ENCODE data around the gene STMN3. TPM values are rescaled to one million over a fixed set of nuclear protein-coding genes. Genes with fewer than 3 reads are reported as not detected.

STMN3 gene
- total RNA-seq, 1 donor from 2014 or later = 14.7 TPM

DNA sequence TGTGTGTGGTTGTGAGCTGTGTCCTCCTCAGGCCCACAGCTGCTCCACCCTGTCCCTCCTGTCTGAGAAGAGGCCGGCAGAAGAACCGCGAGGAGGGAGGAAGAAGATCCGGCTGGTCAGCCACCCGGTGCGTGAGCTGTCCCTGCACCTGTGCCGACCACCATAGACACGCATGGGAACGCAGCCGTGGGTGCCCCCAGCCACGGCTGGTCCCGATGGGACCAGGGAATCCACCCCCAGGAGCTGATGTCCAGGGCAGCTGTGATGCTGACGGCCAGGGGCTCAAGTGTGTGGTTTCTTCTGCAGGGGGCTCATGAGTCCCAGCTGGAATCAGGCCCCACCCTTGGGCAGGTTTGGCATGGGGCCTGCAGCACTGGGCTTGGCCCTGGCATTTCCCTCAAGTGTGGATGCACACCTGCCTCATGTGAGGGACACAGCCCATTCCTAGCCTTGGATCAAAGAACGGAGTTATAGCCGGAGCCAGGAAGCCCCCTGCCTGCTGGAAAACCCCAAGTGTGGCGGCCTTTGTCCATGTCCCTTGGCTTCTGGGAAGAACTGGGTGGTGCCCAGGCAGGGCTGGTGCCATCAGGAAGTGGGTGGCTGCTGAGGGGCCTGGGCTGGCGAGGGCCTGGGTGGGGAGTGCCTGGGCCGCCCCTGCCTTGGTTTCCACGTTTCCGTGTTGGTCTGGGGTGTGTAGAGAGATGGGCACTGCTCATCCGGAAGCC is 38.6 kb upstream of the STMN3 start:
- Histone ChIP-seq H3K9me3 (no peaks in the 10 kb centered on the region), H3K27me3 (no peaks in the 10 kb centered on the region), H3K27ac (no peak overlapping the region), H3K4me3 (no peak overlapping the region), H3K4me1 (peaks cover 28% of the 10 kb centered on the region), H3K36me3 (no peaks in the 10 kb centered on the region)
- TF ChIP-seq POLR2AphosphoS5 (IDR thresholded peaks at IDR 0.05; ENCODE audit: insufficient read depth in 1 of 2, low read depth in 1 of 2) (no peak), POLR2A (IDR thresholded peaks at IDR 0.05) (no peak)
- TF ChIP-seq, protein P1, sequence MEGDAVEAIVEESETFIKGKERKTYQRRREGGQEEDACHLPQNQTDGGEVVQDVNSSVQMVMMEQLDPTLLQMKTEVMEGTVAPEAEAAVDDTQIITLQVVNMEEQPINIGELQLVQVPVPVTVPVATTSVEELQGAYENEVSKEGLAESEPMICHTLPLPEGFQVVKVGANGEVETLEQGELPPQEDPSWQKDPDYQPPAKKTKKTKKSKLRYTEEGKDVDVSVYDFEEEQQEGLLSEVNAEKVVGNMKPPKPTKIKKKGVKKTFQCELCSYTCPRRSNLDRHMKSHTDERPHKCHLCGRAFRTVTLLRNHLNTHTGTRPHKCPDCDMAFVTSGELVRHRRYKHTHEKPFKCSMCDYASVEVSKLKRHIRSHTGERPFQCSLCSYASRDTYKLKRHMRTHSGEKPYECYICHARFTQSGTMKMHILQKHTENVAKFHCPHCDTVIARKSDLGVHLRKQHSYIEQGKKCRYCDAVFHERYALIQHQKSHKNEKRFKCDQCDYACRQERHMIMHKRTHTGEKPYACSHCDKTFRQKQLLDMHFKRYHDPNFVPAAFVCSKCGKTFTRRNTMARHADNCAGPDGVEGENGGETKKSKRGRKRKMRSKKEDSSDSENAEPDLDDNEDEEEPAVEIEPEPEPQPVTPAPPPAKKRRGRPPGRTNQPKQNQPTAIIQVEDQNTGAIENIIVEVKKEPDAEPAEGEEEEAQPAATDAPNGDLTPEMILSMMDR (IDR thresholded peaks at IDR 0.05) = no peak
- DNase-seq (ENCODE audit: extremely low spot score in 2 of 2) = no peak
- intact Hi-C loops (cut with DNase I) = no loop called here

DNA sequence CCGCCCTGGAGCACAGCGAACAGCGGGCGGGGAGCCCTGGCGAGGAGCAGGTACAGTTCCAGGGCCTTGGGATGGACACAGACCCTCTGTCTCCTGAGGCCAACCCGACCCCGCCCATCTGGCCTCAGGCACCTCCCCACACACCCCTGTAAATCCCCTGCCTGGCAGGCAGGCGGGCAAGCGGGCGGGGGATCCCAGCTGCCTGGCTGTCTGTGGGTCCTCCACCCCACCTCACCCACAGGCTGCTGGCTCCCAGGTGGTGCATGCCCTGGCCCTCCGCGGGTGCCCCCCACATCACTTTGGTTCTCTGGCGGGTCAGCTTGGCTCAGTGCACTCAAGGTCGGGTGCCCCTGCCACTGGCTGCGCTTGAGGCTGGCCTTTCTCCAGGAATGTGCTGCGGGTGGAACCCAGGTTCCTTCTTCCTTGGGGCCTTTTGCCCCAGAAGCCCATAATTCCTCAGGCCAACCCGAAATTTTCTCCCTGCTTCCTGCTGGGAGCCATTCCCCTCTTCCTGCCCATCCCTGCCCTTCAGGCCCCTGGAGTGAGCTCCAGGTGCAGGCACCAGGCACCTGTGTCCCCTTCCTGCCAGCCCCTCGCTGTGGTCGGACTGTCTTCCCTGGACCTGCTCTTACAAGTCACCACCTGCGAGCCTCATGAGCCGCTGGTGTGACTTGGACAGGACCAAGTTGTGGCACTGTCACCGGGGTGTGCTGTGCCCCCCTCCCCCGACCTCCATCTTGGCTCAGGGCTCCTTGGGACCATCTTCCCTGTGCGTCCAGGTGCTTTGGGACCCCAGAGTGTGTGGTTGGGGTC is 37.9 kb upstream of the STMN3 start:
- Histone ChIP-seq H3K27me3 (no peaks in the 10 kb centered on the region), H3K9me3 (no peaks in the 10 kb centered on the region), H3K36me3 (no peaks in the 10 kb centered on the region), H3K4me3 (no peak overlapping the region), H3K27ac (no peak overlapping the region), H3K4me1 (peaks cover 28% of the 10 kb centered on the region)
- TF ChIP-seq POLR2A (IDR thresholded peaks at IDR 0.05) (no peak), POLR2AphosphoS5 (IDR thresholded peaks at IDR 0.05; ENCODE audit: insufficient read depth in 1 of 2, low read depth in 1 of 2) (no peak)
- TF ChIP-seq, protein P1 (IDR thresholded peaks at IDR 0.05) = no peak
- DNase-seq (ENCODE audit: extremely low spot score in 2 of 2) = no peak
- intact Hi-C loops (cut with DNase I) = no loop called here

DNA sequence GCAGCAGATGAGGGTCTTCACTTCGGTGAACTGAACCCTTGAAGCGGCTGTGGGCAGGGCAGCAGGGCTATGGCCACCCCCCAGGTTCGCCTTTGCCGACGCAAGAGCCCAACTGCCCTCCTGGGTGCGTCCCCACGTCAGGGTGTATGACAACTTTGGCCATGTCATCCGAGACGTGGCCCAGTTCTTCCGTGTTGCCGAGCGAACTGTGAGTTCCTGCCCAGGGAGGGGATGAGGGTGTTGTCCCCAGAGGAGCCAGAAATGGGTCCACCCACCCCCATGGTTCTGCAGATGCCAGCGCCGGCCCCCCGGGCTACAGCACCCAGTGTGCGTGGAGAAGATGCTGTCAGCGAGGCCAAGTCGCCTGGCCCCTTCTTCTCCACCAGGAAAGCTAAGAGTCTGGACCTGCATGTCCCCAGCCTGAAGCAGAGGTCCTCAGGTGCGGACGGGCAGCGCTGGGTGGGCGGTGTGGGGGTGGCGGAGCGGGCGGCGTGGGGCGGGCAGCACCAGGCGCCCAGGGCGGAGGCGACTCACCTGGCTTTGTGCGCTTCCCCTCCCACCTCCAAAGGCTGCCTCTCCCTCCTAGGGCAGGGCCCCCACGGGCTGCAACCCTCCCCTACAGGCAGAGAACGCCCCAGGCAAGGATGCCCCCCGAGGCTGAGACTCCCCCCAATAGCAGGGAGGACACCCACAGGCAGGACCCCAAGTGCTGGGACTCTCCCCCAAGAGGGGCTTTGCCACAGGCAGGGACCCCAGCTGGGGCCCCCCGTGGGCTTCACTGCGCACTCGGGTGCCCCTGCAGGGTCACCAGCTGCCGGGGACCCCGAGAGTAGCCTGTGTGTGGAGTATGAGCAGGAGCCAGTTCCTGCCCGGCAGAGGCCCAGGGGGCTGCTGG is 37.0 kb upstream of the STMN3 start:
- no peak for DNase-seq (ENCODE audit: extremely low spot score in 2 of 2)
- intact Hi-C loops (cut with DNase I) = no loop called here
- H3K4me1 ChIP-seq = peaks cover 33% of the 10 kb centered on the region
- no peaks in the 10 kb centered on the region for H3K9me3 ChIP-seq
- no peaks in the 10 kb centered on the region for H3K36me3 ChIP-seq
- TF ChIP-seq, protein P1 (IDR thresholded peaks at IDR 0.05) = no peak
- TF ChIP-seq POLR2A (IDR thresholded peaks at IDR 0.05) = no peak
- no peak for TF ChIP-seq POLR2AphosphoS5 (IDR thresholded peaks at IDR 0.05; ENCODE audit: insufficient read depth in 1 of 2, low read depth in 1 of 2)
- H3K27ac ChIP-seq = no peak overlapping the region
- H3K27me3 ChIP-seq = no peaks in the 10 kb centered on the region
- no peak overlapping the region for H3K4me3 ChIP-seq

DNA sequence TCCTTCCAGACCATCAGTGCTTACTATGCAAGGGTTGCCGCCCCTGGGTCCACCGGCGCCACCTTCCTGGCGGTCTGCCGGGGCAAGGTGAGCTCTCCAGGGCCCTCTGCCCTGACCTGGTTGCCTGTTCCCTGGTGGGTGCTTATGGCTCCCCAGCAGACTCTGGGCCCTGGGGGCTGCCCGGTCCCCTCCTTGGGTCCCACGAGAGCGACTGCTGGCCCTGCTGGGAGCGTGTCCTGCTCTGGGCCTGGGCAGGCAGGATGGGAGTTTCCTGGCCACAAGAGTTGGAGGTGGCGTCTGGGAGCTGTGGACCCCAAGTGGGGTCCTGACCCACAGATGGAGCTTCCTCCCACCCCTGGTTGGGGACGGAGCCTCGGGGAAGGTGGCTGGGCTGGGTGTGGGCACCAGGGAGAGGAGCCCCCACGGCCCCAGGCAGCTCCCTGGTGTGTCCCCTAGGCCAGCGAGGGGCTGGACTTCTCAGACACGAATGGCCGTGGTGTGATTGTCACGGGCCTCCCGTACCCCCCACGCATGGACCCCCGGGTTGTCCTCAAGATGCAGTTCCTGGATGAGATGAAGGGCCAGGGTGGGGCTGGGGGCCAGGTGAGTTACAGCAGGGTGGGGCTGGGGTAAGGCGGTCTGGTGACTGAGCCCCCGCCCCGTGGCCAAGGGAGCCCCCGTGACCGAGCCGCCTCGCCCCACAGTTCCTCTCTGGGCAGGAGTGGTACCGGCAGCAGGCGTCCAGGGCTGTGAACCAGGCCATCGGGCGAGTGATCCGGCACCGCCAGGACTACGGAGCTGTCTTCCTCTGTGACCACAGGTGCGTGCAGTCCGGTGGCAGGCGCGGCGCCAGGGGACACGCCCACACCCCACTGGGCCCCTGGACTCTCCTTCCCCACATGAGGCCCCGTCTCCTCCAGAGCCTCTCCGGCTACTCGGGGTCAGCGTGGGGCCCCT is 36.1 kb upstream of the STMN3 start:
- no peaks in the 10 kb centered on the region for H3K9me3 ChIP-seq
- H3K36me3 ChIP-seq = no peaks in the 10 kb centered on the region
- H3K27ac ChIP-seq = no peak overlapping the region
- TF ChIP-seq POLR2A (IDR thresholded peaks at IDR 0.05) = no peak
- TF ChIP-seq POLR2AphosphoS5 (IDR thresholded peaks at IDR 0.05; ENCODE audit: insufficient read depth in 1 of 2, low read depth in 1 of 2) = no peak
- TF ChIP-seq, protein P1 (IDR thresholded peaks at IDR 0.05) = no peak
- no peak for DNase-seq (ENCODE audit: extremely low spot score in 2 of 2)
- H3K27me3 ChIP-seq = no peaks in the 10 kb centered on the region
- no peak overlapping the region for H3K4me3 ChIP-seq
- intact Hi-C loops (cut with DNase I) = no loop called here
- peaks cover 28% of the 10 kb centered on the region for H3K4me1 ChIP-seq

Data from vagina (tissue), 2 donors.